K562 (cell line): ENCODE data around the gene FAM240A. TPM values are rescaled to one million over a fixed set of nuclear protein-coding genes. Genes with fewer than 3 reads are reported as not detected.

Experiments used
- ARID2 ChIP-seq: fragments of 450-650 bp; IDR thresholded peaks from 2 replicates; pipeline ENCODE4 v1.6.1; 2017; ENCODE audit warnings: antibody characterized with exemption, mild to moderate bottlenecking
- BCL6 ChIP-seq: fragments of 250-450 bp; sonication (Bioruptor Pico); IDR thresholded peaks from 2 replicates; pipeline ENCODE4 v1.4.0; 2020
- CBX2 ChIP-seq: fragments of 200-600 bp; sonication (generic); IDR thresholded peaks from one replicate; pipeline ENCODE4 v1.6.1; 2012; ENCODE audit warnings: mild to moderate bottlenecking, low read length, inconsistent platforms; ENCODE audit not compliant: insufficient read depth, poor library complexity, severe bottlenecking
- CHD1 ChIP-seq: fragments of 200-600 bp; sonication (generic); IDR thresholded peaks from one replicate; pipeline ENCODE4 v1.6.1; 2012; ENCODE audit warnings: mild to moderate bottlenecking, moderate library complexity, low read length, inconsistent platforms
- FOXA1 ChIP-seq: fragments of 450-650 bp; IDR thresholded peaks from 2 replicates; pipeline ENCODE4 v1.6.1; 2016; ENCODE audit warnings: mild to moderate bottlenecking, borderline replicate concordance
- HMG20B ChIP-seq: fragments of 250-450 bp; sonication (Bioruptor Pico); IDR thresholded peaks from 2 replicates; pipeline ENCODE4 v1.5.0; 2021; ENCODE audit warnings: mild to moderate bottlenecking
- NUFIP1 ChIP-seq: fragments of 450-650 bp; IDR thresholded peaks from 2 replicates; pipeline ENCODE4 v1.6.1; 2018; ENCODE audit not compliant: partially characterized antibody
- PCBP2 ChIP-seq: fragments of 200-400 bp; formaldehyde crosslinking; IDR thresholded peaks from 2 replicates; pipeline ENCODE4 v1.6.1; 2018; ENCODE audit warnings: low read length, low read depth, mild to moderate bottlenecking, moderate library complexity; ENCODE audit not compliant: poor library complexity, severe bottlenecking
- RB1 ChIP-seq: fragments of 450-650 bp; IDR thresholded peaks from 2 replicates; pipeline ENCODE4 v1.6.1; 2017; ENCODE audit warnings: low read depth, mild to moderate bottlenecking
- TAF7 ChIP-seq: fragments of 450-650 bp; IDR thresholded peaks from 2 replicates; pipeline ENCODE4 v1.6.1; 2016; ENCODE audit warnings: missing genetic modification characterization, missing compliant biosample characterization
- ZBTB1 ChIP-seq: sonication (generic); formaldehyde crosslinking; IDR thresholded peaks from 2 replicates; pipeline ENCODE4 v1.8.1; 2023; ENCODE audit warnings: missing genetic modification reagents, low read depth, mild to moderate bottlenecking, borderline replicate concordance
- ZBTB7A ChIP-seq: IDR thresholded peaks from 2 replicates; pipeline ENCODE4 v1.6.1; 2011; ENCODE audit warnings: low read depth, mild to moderate bottlenecking, low read length, moderate library complexity, borderline replicate concordance; ENCODE audit not compliant: control insufficient read depth
- ZNF232 ChIP-seq: sonication (generic); formaldehyde crosslinking; IDR thresholded peaks from 2 replicates; pipeline ENCODE4 v1.8.0; 2022; ENCODE audit warnings: mild to moderate bottlenecking, missing genetic modification reagents
- polyA plus RNA-seq, 8 experiments: library from polyadenylated mRNA; depleted of rRNA in 4 of 8; stranded (reverse) in 5 of 8; unstranded in 3 of 8; fragments of >200 nt; fragmentation: Nextera tagmentation in 2 of 8; fragmentation: Illumina TruSeq in 1 of 8; extraction: Ambion mirVana in 2 of 8; extraction: Trizol in 1 of 8; gene quantifications; 2 replicates each; pipeline versions ENCODE4 v1.2.1 to v1.2.3, GENCODE V29; 2011 to 2014; ENCODE audit warnings: inconsistent platforms in 1 of 8, missing spikeins in 1 of 8
- total RNA-seq, 7 experiments: library from RNA; depleted of rRNA in 6 of 7; stranded (reverse); fragments of >200 nt in 6 of 7; fragmentation: Illumina TruSeq in 2 of 7; extraction: Trizol in 2 of 7; gene quantifications; 2 replicates each; pipeline versions ENCODE4 v1.2.1 to v1.2.3, GENCODE V29; 2011 to 2021; ENCODE audit warnings: low replicate concordance in 1 of 7
- TF ChIP-seq, protein P1 (sequence below): sonication (generic); formaldehyde crosslinking; IDR thresholded peaks from 2 replicates; pipeline ENCODE4 v1.8.0; 2022; ENCODE audit warnings: missing genetic modification reagents, mild to moderate bottlenecking, borderline replicate concordance

FAM240A gene
- total and polyA plus RNA-seq, 9 of the 15 experiments (the other 6 are each of a cell fraction or from before 2014, with no cell fraction given), result not detected

DNA sequence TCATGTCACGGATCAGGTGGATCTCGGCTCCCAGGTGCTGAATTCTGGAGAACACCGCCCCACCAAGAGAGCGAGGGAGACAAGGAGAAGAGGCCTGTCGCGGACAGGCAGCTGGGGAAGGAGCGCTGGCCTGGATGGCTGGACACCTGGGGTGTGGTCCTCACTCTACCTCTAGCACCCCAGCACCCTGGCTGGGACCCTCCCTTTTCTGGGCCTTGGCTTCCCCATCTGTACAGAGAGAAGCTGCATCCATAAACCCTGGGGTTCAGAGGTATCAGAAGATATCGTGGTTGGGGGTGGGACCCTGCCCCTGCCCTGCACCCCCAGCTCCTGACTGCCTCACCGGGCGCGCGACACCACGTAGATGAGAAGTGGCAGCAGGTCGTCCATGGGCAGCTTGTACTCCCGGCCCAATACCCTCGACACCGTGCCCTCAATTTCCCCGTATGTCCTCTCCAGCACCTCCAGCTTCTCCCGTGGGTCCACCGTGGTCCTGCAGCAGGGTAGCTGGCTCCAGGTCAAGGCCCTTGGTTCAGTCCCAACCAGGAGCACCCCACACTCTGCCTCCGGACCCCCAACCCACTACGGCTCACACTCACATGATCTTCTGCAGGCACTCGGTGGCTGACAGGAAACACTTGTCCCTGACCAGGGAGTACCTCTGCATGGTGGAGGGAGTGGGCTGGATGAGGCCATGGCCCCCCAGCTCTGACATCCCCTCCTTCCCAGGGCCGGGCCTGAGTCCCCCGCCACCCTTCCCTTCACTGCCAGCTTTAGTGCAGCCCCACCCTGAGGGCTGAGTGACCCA lies 59.4 kb downstream of the FAM240A start (continued):
- TF ChIP-seq ZBTB7A, result no peak
- no peak for TF ChIP-seq PCBP2
- no peak for TF ChIP-seq ZNF232
- TF ChIP-seq RB1, result no peak
- TF ChIP-seq NUFIP1, result no peak
- TF ChIP-seq CBX2, result no peak
- TF ChIP-seq BCL6 (CRISPR knock-in tag), result no peak
- no peak for TF ChIP-seq TAF7 (tag)
- no peak for TF ChIP-seq HMG20B (CRISPR knock-in tag)
- no peak for TF ChIP-seq ARID2
- no peak for TF ChIP-seq FOXA1
- no peak for TF ChIP-seq CHD1
- no peak for TF ChIP-seq ZBTB1
- TF ChIP-seq, protein P1, sequence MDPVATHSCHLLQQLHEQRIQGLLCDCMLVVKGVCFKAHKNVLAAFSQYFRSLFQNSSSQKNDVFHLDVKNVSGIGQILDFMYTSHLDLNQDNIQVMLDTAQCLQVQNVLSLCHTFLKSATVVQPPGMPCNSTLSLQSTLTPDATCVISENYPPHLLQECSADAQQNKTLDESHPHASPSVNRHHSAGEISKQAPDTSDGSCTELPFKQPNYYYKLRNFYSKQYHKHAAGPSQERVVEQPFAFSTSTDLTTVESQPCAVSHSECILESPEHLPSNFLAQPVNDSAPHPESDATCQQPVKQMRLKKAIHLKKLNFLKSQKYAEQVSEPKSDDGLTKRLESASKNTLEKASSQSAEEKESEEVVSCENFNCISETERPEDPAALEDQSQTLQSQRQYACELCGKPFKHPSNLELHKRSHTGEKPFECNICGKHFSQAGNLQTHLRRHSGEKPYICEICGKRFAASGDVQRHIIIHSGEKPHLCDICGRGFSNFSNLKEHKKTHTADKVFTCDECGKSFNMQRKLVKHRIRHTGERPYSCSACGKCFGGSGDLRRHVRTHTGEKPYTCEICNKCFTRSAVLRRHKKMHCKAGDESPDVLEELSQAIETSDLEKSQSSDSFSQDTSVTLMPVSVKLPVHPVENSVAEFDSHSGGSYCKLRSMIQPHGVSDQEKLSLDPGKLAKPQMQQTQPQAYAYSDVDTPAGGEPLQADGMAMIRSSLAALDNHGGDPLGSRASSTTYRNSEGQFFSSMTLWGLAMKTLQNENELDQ, result no peak
